Kidney epithelial cell (primary cell): ENCODE measurements around the gene DLST. TPM values are rescaled to one million over a fixed set of nuclear protein-coding genes. Genes with fewer than 3 reads are reported as not detected.
A peak's percentile ranks its signal among the peaks of the same experiment; 100 is the strongest.

Experiments
- DNase-seq: peaks from one replicate; pipeline ENCODE4 v3.0.0-alpha.2; 2010; ENCODE audit warnings: low read depth
- H3K27me3 ChIP-seq: 2 replicates; pipeline ENCODE4 v1.6.0; 2011; ENCODE audit warnings: low read length; ENCODE audit not compliant: control insufficient read depth, insufficient read depth
- H3K36me3 ChIP-seq: 2 replicates; pipeline ENCODE4 v1.5.1; 2011; ENCODE audit warnings: low read length; ENCODE audit not compliant: control insufficient read depth, insufficient read depth
- H3K4me3 ChIP-seq: 2 replicates; pipeline ENCODE4 v1.5.1; 2011; ENCODE audit warnings: low read depth, mild to moderate bottlenecking, control low read depth, low read length
- total RNA-seq: library from RNA; depleted of rRNA; stranded (reverse); fragments of >200 nt; gene quantifications from 2 replicates; pipeline ENCODE4 v1.2.3, GENCODE V29; 2015
- TF ChIP-seq, protein P1 (sequence below): IDR thresholded peaks from 2 replicates; pipeline ENCODE4 v1.5.1; 2011; ENCODE audit warnings: mild to moderate bottlenecking, moderate library complexity, low read length, control low read depth, inconsistent platforms; ENCODE audit not compliant: insufficient read depth, poor library complexity, severe bottlenecking

DLST gene
- total RNA-seq, 1 donor from 2014 or later, result 84.1 TPM

- TF ChIP-seq, protein P1, sequence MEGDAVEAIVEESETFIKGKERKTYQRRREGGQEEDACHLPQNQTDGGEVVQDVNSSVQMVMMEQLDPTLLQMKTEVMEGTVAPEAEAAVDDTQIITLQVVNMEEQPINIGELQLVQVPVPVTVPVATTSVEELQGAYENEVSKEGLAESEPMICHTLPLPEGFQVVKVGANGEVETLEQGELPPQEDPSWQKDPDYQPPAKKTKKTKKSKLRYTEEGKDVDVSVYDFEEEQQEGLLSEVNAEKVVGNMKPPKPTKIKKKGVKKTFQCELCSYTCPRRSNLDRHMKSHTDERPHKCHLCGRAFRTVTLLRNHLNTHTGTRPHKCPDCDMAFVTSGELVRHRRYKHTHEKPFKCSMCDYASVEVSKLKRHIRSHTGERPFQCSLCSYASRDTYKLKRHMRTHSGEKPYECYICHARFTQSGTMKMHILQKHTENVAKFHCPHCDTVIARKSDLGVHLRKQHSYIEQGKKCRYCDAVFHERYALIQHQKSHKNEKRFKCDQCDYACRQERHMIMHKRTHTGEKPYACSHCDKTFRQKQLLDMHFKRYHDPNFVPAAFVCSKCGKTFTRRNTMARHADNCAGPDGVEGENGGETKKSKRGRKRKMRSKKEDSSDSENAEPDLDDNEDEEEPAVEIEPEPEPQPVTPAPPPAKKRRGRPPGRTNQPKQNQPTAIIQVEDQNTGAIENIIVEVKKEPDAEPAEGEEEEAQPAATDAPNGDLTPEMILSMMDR, result no peak
- DNase-seq, result no peak
- no peaks in the 10 kb centered on the region for H3K27me3 ChIP-seq
- H3K36me3 ChIP-seq, result peaks cover 3% of the 10 kb centered on the region
- H3K4me3 ChIP-seq, result no peak overlapping the region
Observed at GRCh38 chr14:74904635-74905503, 23.2 kb downstream of the DLST start.

GRCh38 chr14:74905595-74906142 lies 24.0 kb downstream of the DLST start:
- Histone ChIP-seq H3K4me3 (no peak overlapping the region), H3K27me3 (no peaks in the 10 kb centered on the region), H3K36me3 (peaks cover 1% of the 10 kb centered on the region)
- DNase-seq, result no peak
- TF ChIP-seq, protein P1, result peak; percentile 92

- Histone ChIP-seq H3K4me3 (no peak overlapping the region), H3K27me3 (no peaks in the 10 kb centered on the region), H3K36me3 (peaks cover 1% of the 10 kb centered on the region)
- TF ChIP-seq, protein P1, result peak; percentile 20
- DNase-seq, result no peak
Observed at GRCh38 chr14:74906925-74907521, 25.3 kb downstream of the DLST start.

DNA sequence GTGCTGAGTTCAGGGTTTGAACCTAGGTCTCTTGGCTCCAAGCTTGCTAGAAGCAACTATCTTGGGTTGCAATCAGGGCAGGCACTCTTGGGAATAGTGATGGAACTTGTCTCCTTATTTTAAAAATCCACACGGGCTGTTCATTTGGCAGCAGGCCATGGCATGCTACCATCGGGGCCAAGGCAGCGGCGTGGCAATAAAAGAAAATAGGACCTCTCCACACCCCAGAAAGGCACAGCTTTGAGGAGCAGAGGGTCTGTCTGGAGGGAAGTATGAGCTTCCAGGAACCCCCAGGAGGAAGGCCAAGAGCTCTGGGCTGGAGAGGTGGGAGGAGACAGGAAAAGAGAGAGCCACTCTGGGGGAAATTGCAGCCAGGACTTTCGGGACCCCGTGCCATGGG lies 26.0 kb downstream of the DLST start:
- DNase-seq, result no peak
- Histone ChIP-seq H3K4me3 (no peak overlapping the region), H3K27me3 (no peaks in the 10 kb centered on the region), H3K36me3 (peaks cover 1% of the 10 kb centered on the region)
- TF ChIP-seq, protein P1, result no peak

DNA sequence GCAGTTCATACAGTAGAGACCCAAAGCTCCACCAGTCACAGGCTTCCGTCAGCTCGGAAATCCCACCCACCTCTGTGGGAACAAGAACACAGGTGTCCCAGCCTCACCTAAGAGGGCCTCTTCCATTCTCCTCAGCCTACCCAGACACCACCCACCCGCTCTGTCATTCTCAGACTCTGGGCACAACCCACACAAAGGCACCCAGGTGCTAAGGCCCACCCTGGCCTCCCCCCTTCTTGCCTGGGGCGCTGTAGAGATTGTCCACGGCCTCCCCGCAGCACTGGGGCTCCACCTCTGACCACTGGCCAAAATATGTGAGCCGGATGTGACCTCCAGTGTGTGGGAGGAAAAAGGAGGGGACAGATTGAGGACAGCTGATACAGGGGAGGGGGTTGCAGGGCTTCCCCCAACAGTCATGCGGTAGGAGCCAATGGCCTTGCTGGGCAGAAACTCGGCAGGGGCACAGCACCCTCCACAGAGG lies 27.2 kb downstream of the DLST start:
- DNase-seq, result no peak
- TF ChIP-seq, protein P1, result no peak
- no peaks in the 10 kb centered on the region for H3K27me3 ChIP-seq
- peaks cover 1% of the 10 kb centered on the region for H3K36me3 ChIP-seq
- H3K4me3 ChIP-seq, result no peak overlapping the region
